T47D (cell line): ENCODE results near the gene DEPDC5.

Source experiments
- DNase-seq, 2 experiments: peaks; one replicate each; pipeline versions ENCODE4 v3.0.0 to v3.0.0-alpha.2; 2011 to 2012; ENCODE audit warnings: low read depth in 1 of 2, low spot score in 1 of 2
- JUND ChIP-seq: IDR thresholded peaks from 2 replicates; pipeline ENCODE4 v1.6.1; 2012; ENCODE audit warnings: low read depth
- in situ Hi-C: cut with HindIII; loops from 2 replicates; pipeline ENCODE4 v1.10.0; 2016; ENCODE audit warnings: low sequenced_read_pairs, low pct_unique_long_range_greater_than_20kb

DEPDC5 gene

DNA sequence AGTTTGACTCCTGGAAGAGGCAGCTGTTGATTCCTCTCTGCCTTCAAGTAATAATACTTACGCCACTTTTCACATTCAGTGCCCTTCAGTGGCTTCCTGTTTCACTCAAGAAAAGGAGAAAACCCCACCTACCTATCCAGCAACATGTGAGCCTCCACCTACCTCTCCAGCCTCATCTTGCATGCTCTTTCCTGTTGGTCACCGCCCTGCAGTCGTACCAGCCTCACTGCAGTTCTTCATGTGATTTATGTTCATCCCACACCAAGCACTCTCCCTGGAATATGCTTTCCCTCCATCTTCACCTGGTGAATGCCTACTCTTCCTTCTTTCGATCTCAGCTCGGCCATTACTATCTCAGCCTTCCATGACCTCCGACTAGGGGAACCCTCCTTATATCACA lies 168.7 kb downstream of the DEPDC5 start:
- TF ChIP-seq JUND = no peak
- in situ Hi-C loops = no loop called here
- DNase-seq = no peak

DNA sequence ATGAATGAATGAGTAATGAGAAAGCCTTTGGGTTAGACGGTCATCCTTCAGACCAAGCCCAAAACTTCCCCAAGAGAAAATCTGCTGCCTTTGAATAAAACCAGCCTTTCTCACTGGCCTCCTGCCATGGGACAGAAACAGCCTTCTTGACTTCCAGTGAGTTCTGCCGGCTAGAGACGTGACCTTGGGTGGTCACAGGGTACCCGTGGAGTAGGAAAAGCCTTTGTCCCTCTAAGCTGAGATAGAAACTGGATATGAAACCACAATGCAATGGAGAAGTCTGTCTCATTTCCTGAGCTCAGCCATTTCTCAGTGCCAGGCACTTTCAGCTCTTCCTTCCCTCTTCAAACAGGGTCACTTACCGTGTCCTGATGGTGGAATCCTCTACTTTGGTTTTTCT lies 169.3 kb downstream of the DEPDC5 start:
- no peak for DNase-seq
- no peak for TF ChIP-seq JUND
- in situ Hi-C loops = no loop called here

DNA sequence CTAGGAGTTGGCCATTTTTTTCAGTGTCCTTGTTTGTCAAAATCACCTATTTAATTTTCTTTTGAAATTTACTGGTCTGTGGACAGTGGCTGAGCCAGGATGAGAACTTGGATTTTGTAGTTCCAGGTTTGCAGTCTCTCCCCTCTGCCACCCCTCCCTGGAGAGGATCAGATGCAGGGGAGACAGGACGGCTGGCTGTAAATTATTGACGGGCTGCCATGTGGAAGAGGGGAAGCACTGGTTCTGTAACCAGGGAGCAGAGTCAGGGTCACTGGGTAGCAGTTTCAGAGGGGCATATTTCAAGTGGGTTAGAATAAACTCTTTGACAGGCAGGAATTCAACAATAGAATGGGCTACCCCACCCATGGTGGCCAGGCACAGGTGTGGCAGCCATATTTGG lies 169.9 kb downstream of the DEPDC5 start:
- in situ Hi-C loops = no loop called here
- no peak for DNase-seq
- TF ChIP-seq JUND = no peak

DNA sequence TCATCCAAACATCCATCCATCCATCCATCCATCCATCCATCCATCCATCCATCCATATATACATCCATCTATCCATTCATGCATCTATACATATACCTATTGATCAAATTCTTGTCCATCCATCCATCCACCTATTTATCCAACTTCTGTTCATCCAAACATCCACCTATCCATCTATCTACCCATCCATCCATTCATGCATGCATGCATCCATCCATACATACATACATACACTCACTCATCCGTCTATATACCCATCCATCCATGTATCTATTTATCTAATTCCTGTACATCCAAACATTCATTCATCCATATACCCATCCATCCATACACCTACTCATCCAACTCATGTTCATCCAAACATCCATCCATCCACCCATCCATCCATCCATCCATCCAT lies 171.2 kb downstream of the DEPDC5 start:
- DNase-seq = no peak
- TF ChIP-seq JUND = no peak
- in situ Hi-C loops = no loop called here

DNA sequence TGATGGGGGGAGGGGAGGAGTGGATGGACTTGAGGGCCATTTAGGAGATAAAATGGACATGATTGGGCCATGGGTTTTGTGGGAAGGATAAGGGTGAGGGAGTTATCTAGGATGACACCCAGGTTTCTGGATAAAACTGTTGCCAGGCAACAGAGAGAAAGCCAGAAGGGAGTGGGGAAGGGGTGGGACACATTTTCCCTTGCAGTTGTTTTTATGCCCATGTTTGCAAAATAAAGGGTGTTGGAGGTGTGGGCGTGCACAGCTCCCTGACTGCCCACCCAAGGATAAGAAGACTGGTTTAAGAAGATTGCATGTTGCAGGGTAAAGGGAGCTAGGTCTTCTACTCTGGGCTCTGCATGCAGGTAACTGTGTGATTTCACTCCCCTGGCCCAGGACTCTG lies 172.2 kb downstream of the DEPDC5 start:
- DNase-seq = no peak
- in situ Hi-C loops = no loop called here
- TF ChIP-seq JUND = no peak

DNA sequence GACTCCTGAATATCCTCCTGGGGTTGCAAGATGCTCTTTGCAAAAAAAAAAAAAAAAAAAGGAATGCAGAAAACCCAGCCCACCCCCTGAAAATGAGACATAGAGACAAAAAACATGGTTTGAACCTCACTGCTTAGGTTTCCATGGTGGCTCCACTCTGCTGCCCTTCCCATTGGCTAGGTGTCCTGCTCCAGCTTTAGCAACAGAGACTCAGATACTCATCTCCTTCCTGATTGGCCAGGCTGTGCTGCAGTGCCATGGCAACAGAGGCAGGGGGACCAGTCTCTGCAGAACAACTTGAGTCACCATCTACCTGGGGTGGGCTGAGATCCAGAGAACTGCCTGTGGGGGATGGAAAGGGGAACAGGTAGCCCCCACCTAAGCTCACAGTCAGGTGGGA lies 173.2 kb downstream of the DEPDC5 start:
- TF ChIP-seq JUND = no peak
- in situ Hi-C loops = no loop called here
- DNase-seq = peak; percentile 35 to 41

DNA sequence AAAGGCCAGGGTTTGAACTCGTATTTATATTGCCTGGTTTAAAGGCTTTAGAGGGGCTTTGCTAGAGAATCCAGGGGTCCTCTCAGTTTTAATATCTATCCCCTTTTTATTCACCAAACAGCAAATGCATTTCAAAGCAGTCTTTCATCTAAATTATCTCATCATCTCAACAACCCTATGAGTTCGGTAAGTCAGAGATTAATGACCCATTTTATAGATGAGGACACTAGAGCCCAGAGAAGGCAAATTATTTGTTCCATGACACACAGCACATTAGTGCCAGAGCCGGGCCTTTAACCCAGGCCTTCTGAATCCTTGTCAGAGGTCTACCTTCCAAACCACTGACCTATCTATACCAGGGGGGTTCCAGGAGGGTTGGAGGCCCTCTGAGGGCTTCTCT lies 173.7 kb downstream of the DEPDC5 start:
- in situ Hi-C loops = no loop called here
- no peak for TF ChIP-seq JUND

DNA sequence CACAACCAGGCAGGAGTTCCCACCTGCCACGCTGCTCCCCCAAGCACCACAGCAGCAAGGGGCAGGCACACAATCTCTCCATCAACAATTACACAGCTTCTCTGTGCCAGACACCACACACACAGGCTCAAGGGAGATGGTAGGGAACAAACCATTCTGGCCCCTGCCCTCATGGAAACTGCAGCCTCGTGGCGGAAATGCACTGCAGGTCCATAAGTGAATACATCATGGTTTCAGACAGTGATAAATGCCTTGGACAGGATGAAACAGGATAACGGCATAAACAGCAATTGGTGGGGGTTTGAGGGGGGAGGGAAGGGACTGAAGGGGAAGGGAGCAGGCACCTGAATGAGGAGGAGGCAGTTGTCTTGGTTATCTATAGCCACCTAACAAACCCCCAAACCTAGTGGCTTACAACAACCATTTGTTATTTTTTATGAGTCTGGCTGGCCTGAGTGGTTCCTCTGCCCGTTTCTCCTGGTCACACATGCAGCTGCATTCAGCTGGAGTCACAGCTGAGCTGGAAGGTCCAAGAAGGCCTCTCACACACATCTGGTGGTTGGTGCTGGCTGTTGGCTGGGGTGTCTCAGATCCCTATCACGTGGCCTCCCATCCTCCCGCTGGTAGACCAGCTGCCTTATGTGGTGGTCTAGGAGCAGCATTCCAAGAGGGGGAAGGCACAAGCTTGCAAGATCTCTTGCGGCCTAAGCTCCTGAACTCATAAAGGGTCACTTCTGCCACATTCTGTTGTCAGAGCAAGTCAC lies 175.5 kb downstream of the DEPDC5 start:
- no peak for TF ChIP-seq JUND
- in situ Hi-C loops = no loop called here
- DNase-seq = no peak

More for the DNA sequence above, 173.7 kb downstream of the DEPDC5 start:
- no peak for DNase-seq

DNA sequence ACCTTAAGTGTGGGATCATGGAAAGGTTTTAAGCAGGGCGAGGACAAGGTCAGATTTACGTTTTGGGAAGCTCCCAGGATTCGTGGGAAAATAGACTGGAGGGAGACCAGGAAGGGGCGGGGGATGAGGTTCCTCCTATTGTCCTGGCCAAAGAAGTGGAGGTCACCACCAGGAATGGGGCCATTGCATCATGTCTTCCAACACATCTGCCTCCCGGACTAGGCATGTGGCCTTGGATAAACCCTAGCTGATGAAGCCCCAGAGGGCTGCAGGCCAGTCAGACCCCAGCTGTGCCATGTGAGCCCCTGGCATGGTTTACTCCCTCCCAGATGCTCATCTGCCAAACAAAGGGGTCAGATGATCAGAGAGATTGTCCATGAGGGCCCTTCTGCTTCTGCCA lies 179.0 kb downstream of the DEPDC5 start:
- no peak for TF ChIP-seq JUND
- in situ Hi-C loops = no loop called here
- no peak for DNase-seq

DNA sequence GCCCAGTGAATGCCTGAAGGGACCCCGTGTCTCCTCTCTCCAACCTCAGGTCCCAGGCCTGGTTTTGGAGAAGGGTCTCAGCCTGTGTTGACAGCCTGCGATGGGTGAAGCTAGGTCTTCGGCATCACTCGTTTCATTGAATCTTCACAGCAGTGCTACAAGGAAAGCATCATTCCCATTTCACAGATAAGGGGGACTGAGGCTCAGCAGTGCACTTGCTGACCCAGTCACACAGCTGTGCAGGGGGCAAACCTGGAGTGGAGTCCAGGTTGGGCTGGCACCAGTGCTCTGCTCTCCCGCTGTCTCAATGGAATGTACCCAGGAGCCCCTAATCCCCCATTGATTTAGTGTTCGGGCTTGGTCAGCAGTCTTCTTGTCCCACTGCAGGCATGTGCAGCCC lies 179.6 kb downstream of the DEPDC5 start:
- no peak for DNase-seq
- TF ChIP-seq JUND = no peak
- in situ Hi-C loops = no loop called here

DNA sequence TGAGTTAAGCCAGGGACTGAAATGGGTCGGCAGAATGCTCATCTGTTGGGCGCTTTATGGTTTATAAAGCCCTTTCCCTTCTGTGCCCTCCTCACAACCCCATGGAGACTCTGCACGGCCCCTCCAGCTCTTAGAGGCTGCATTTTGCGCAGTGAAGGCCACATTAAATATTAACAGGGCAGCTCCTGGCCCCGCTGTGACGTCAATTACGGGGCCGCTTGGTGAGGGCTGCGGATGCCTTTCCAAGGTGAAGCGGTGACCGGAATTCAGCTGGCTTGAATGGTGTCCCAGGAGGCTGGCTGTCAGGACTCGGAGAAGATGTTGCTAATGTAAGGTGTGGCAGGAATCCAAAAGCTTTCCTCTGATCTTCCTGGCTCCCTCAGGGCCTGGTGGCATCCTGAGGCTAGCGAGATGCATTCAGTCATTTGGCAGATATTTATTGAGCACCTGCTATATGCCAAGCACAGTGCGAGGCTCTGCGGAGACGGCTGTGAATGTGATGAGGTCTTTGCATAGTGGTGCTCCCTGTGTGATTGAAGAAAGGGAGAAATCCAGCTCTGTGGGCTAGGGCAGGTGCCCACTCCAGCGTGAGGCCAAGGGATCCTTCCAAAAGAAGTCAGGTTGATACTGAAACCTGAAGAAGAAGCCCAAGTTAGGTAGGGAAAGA lies 180.1 kb downstream of the DEPDC5 start:
- TF ChIP-seq JUND = no peak
- in situ Hi-C loops = no loop called here
- no peak for DNase-seq

DNA sequence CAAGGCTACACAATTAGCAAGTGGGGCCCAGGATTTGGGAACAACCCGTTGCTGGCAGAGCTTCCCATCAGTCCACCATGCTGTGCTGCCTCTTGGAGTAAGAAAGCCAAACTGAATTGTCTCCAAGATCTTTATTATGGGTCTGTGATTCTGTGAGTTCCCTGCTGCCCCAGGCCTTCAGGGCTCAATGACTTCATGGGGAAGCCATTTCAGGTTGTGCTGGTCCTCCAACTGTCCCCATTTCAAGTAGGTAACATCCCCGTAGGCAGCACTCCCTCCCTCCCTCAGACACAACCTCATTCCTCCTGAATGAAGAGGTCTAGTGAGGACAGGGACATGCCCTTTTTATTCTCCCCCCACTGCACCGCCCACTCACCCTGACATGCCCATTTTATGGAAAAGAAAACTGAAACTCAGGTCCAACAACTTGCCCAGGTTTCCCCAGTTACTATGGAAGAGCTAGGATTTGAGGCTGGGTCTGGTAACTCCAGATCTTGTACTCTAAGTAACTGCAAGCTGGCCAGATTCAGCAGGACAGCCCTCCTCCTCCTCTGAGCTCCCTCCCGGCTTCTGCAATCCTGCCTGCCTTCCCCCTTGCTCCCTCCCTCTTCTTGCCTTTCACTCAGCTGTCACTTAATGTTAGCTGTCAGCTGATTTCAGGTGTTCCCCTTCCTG lies 182.3 kb downstream of the DEPDC5 start:
- in situ Hi-C loops = no loop called here
- no peak for TF ChIP-seq JUND
- peak; percentile 9 to 66 for DNase-seq

DNA sequence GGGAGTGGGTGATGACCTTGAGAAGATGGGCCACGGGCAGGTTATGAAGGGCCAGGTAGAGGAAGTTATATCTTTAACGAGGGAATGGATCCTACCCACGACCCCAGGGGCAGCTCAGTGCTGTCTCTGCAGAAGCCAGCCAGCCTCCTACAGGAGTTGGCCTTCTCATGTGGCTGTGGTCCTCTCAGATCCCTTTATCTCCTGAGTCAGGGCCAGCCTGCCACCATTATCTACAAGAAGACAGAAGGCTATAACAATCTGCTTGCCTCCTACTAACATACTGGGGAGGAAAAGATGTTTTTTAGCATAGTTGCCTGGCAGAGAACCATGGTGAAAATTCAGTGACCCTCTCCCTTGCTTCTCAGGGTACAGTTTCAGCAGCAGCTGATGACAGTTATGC lies 183.5 kb downstream of the DEPDC5 start:
- TF ChIP-seq JUND = no peak
- no peak for DNase-seq
- in situ Hi-C loops = no loop called here

DNA sequence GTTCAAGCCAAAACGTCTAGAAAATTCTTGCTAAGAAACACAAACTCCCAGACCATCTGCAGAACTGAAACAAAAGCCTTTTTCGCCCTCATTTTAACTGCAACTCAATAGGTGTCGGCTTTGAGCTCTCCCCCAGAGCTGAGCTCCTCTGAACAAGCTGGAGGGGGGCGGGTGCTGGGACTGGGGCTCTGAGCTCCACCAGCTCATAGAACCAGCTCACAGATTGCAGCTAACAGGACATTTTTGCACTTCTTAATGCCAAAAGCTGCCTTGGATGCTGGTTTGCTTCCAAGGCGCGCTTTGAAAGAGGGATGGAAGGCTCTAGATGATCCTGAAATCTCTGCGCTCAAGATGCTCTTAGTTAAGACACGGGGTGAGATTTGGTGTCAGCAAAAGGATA lies 184.5 kb downstream of the DEPDC5 start:
- no peak for DNase-seq
- in situ Hi-C loops = no loop called here
- TF ChIP-seq JUND = no peak
